SHP77 treated with DMSO at 0.1 percent for 48 hours (cell line): ENCODE data around the gene ANXA6.
A peak's percentile ranks its signal among the peaks of the same experiment; 100 is the strongest.

ENCODE experiments used
- DNase-seq: peaks from one replicate; lab custom pipeline; 2025; lab: John Stamatoyannopoulos, UW

ANXA6 gene

DNA sequence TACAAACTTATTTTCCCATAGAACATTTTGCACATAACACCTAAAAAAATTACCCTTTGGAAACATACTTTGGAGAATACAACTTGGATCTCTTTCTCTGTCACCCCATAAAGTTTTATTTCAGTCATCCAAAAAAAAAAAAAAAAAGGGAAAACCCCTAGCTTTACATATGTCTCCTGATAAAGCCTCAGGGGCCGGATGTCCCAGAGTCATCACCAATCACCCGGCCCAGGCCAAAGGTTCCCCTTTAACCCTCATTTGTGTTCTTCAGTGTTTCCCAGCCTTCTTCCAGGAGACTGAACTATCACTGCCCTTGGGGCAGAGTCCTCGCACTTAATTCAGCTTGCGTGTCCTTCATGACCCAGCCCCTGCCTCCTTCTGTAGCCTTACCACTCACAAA is 28.8 kb downstream of the ANXA6 start:
- DNase-seq, result no peak

DNA sequence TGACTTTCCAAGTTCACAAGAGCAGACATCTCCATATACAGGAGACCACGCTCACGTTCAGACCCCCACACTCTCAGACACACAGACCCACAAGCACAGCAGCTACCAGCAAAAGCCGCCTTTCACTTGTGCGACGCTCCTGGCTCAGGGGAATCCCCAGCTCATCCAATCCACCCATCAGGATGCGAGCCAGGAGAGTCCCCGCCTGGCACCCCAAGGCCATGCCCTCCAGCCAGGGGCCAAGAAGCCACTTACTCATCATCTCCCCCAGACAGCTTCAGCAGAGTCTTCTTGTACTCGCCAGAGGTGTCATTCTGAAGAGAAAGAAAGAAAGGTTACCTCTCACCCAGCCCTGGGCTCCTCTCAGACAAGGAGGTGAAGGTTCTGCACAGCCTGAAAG is 29.7 kb downstream of the ANXA6 start:
- no peak for DNase-seq

DNA sequence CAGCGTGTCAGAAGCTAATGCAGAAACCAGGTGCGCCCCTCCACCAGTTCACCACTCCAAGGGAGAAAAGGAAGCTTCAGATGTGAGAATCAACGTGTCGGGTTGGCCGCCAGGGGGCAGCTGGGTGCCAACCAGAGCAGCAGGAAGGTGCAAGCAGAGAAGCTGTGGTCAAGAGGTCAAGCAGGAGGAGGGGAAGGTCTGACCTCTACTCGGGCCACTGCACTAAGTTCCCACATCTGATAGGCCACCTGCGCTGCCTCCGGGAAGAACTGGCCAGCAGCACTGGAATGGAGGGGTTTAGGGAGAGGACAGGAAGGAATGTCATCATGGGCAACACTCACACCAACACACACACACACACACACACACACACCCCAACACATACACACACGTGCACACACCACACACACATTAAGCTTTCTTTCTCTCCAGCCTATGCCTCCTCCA is 31.4 kb downstream of the ANXA6 start:
- no peak for DNase-seq

DNA sequence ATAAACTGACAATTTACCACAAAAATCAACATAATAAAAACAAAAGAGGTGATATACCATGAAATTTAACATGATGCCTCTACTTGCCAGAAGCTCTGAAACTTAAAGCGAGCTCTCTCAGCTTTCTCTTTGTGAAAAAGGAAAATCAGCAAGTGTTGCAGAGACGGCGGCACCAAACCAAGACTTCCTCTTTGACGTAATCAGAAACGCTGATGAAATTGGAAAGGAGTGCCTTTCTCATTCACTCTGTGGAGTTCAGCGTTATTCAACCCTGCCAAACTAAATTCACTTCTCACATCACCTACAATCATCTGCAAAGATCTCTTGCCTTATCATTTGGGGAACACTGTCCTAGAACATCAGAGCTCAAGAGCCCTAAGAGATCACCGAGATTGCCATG is 32.2 kb downstream of the ANXA6 start:
- DNase-seq, result no peak

DNA sequence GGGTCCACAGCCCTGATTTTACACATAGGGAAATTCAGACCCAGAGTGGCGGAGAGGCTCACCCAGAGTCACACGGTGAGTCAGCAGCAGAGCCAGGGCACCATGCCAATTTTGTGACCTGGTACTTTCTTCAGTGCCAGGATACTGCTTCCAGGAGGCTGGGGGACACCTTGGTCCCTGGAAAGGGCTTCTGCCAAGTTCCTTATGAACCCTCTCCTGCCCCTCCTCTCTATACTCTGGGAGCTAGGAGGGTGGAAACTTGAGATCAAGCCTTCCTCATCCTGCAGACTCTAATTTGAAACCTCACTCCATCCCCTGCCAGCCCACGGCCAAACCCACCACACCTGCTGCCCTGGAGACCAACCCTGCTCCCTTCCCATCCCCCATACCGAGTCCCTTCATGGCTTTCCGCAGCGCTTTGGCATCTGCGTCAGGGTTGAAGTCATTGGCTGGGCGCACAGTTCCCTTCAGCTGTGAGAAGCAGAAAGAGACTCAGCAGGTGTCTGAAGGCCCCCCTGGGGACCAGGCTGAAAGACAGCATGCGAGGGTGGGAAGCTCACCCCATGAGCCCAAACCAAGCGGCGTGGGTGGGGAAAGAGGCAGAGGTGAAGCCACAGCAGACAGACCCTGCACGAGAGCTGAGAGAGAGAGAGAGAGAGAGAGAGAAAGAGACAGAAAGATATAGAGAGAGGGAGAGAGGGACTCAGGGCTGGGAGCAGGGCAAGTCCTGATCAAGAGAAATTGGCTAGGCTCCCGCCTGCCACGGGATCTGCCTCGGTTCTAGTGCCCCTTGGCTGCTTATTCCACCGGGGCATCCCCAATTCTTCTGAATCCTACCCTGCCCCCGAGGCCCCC is 33.5 kb downstream of the ANXA6 start:
- no peak for DNase-seq

DNA sequence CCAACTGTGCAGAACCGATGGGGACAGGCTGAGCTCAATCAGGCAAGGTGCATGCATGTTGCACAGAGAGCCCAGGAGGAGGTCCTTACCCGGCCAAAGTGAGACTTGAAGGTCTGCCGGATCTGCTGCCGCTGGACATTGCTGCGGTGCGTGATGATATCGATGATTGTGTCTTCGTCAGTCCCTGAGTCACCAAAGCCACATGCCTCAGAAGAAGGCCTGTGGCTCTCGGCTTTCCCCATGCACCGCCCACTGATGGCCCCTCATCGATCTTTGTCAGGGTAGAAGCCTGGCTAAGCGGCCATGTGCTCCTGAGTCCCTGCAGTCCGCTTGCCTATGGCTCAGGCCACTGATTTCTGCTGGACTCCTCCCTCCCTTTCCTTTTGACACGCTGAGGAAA is 34.8 kb downstream of the ANXA6 start:
- DNase-seq, result no peak

DNA sequence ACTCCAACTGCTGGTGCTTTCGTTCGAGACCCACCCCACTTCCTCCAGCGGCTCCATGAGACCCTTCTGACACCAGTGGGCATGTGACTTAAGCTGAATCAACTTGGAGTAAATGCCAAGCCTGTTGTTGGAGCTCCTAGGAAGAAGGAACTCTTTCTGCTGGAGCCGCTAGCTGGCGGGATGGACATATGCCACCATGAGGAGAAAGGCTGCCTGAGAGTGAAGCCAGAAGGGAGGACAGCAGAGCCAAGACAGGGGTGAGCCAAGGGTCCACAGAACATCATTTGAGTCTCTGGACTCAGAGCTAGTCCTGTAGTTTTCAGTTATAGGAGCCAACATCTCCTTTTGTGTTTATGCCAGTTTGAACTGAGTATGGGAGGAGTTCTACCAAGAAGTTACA is 35.9 kb downstream of the ANXA6 start:
- DNase-seq, result no peak

DNA sequence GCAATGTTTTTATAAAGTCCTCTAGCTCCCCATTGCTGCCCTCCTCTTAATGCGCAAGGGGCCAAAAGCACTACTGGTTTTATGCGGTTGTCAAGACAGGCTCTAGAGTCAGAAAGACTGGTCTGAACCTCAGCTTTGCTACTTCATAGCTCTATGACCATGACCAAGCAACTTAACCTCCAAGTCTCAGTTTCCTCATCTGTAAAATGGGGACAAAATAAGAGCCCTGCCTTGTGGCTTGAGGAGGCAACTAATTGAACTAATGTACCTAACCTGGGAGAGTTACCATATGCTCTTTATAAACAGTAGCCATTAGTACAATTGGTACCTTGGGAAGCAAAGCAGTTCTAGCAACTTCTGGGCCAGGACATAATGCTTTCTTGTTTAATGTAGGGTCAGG is 36.5 kb downstream of the ANXA6 start:
- no peak for DNase-seq

DNA sequence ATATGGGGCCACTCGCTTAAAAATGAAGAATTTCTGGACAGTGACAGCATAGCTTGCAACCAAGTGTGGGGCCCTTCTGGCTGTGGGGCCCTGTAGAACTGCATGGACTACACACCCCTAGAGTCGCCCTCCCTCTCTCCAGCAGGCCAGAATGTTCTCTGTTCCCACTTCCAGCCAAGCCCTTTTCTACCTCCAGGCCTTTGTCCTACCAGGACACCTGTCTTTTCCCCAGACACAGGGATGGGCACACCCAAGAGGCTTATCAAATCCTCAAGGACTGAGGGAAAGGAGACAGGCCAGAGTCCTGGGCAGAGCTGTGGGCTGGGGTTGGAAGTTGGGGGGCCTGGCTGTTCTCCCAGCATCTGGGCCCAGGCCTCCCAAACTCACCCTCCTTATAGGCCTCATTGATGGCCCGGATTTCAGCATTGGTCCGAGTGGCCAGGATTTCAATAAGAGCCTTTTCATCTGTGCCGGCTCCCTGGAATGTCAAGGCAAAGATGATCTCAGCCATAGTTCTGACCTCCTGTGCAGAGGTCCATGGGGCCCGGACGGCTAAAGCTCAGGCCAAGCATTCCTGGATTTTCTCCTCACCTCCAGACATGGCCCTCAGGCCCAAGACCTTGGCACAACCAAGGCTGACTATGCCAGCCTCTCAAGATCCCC is 38.5 kb downstream of the ANXA6 start:
- no peak for DNase-seq

DNA sequence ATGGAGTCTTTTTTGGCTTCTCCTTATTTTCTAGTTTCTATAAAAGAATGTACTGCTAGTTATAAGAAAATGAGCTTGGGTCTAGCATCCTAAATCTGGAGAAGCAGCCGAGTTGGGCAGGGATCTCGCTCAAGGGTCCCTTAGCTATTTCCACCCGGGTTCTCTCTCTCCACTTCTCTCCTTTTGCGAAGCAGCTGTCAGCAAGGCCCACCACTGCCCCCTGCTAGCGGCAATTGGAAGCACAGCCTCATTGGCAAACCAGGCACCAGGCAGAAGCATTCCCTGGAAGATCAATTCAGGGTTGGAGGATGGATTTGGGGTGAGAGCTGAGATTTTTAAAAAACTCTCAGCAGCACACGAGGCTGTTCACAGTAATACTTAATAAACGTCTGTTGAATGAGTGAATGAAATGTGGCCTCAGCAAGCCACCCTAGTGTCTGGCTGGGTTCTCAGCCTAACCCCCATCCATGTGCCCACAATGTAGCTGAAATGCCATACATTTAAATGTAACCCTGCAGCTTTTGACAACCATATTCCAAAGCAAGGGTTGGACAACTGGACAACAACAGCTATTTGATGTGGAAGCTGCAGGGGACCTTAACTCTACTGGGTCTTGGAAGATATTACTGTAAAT is 42.2 kb downstream of the ANXA6 start:
- peak; percentile 11 for DNase-seq

DNA sequence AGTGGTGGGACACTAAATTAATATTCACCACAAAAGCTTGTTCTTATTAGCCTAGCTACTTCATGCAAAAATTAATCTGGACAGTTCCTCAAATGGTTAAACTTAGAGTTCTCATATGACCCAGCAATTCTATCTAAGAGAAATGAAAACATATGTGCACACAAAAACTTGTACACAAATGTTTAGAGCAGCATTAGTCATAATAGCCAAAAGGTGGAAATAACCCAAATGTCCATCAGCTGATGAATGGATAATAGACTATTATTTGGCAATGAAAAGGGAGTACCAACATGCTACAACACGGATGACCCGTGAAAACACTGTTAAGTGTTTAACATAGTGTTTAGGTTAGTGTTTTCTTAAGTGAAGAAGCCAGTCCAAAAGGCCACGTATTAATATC is 43.9 kb downstream of the ANXA6 start:
- DNase-seq, result no peak

DNA sequence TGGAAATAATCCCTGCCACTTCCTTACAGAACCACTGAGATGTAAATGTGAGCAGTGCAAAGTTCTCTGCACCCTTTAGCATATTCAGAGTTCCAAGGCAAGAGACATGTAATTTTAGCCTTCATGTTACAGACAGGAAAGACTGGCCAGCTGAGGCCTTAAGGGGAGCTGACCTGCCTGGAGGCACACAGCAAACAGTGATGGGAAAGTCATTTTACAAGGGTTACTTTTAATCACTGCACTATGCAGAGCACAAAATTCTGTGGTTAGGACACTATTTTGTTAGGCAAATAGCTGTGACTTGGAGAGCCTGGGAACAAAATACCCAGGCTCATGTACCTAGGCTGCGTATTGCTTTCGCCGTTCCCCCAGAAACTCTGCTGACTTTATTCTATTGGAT is 46.6 kb downstream of the ANXA6 start:
- no peak for DNase-seq

DNA sequence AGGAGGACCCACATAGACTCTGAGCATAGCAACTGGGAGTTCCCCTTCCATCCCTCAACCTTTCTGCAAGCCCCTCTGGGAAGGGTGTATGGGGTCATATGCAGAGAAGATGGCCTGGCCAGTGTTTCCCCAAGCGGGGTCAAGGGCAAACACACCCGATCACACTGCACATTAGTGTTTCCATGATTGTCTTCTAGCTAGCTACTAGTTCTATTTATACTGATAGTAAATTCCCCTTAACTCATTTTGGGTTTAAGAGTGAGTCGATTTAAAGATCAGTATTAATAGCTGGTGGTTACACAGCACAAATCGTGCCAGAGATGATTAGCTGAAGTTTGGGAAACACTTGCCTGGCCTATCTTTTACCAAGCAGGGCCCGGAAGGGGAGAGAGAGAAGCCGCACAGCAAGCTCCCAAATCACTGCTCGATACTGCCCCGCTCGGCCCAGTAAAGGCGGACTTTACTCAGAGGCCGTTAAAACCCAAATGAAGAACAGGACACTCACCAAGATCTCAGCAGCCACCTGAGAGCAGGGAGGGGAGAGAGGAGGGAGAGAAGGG is 47.4 kb downstream of the ANXA6 start:
- DNase-seq, result no peak

DNA sequence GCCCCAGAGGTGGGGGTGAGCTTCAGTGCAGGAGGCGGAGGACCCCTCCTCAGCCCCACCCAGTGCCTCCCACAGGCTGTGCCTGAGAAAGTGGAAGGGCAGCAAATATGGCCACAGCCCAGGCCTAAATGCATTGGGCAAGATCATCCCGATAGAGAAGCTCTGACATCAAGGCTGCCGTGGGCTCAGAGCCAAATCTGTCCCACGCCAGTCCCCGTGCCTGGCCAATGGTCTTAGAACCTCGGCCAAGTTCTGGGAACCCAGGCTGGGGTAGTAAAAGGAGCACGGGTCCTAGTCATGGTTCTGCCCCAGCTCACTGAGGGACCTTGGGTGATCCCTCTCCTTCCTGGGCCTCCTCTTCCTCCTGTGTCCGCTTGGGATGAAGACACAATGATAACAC is 49.0 kb downstream of the ANXA6 start:
- DNase-seq, result no peak

DNA sequence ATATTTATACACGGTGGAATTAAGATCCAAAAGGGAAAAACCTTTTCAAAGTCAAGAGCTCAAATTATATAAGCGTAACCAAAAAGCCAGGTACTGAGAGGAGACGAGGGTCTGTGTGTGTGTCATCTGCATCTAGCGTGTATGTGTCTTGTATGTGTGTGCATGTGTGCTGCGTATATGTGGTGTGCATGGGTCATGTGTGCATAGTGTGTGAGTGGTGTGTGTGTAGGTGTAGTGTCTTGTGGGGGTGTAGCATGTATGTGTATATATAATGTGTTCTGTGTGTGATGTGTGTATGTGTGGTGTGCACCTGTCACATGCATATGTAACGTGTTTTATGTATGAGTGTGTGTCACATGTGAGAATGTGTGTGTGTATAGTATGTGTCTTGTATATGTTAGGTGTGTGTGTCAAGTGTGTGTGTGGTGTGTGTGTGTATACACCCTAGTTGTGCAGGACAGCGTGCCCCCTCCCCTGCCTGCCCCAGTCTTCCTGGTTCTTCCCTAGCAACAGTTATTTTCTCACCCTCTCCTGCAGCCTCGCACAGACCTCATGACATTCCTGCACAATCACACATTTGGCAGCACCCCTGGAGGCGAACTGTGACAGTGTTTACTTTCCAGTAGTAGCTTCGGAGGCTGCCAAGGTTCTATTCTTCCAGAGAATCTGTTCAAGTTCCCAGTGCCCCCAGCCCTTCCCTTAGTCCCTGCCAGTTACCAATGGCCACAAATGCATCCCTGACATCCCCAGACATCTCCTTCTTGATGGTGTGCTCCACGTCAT is 49.6 kb downstream of the ANXA6 start:
- no peak for DNase-seq

DNA sequence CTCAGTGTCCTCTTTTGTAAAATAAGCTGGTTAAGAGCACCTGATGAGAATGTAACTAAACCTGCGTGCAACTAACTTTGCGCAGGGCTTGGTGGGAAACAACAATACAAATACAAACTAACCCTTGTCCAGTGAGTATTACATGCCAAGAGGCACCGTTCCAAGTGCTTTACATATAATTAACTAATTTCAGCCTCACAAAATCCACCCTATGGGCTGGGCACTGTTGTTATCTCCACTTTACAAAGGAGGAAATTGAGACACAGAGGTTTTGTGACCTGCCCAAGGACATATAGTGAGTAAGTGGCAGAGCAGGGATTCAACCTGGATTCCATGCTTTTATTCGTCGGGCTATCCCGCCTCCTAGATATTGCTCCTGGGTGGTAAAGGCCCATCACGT is 50.5 kb downstream of the ANXA6 start:
- no peak for DNase-seq

DNA sequence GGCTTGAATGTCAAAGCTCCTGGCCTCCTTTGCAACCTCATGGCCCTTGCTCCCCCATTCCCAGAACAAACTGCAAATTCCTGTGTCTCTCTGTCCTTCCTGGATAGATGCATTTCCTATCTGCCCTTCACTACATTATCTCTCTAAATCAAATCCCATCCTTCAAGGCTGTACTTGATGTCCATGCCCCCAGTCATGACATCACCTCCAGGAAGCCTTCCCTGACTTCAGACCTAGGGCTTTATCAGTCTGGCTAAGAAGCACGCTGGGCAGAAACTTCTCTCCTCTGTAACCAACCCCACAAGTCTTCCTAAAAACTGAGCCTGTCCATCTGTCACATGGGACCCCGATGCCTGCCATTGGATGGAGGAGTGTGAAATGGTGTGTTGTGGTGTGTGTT is 51.1 kb downstream of the ANXA6 start:
- DNase-seq, result no peak

DNA sequence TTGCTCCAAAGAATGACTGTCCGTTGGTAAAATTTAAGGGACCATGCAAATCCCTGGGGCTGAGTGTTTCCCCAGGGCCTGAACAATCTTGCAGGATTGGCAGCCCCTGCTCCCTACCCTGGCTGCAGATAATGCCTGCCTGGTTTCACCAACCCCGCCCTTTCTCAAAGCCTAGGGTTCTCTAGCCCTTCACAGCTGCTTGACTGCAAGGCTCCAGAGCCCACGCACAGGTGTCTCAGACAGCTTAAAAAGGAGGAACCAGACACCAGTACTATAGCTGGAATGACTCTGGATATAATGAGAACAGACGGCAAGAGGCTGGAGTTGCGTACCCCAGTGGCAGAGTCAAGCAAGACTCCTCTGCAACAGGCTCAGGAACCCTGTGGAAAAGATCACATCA is 51.5 kb downstream of the ANXA6 start:
- DNase-seq, result no peak

DNA sequence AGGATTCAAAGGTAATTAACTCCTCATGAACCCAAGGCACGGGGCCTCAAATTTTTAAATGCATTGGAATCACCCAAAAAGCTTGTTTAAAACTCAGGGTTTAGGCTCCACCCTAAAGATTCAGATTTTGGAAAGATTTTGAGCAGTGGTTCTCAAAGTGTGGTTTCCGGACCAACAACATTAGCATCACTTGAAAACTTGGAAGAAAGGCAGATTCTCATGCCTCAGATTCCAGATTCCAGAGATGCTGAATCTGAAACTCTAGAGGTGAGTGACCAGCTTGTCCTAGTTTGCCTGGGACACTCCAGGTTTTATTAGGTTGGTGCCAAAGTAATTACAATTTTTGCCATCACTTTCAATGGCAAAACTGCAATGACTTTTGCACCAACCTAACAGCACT is 52.0 kb downstream of the ANXA6 start:
- no peak for DNase-seq

DNA sequence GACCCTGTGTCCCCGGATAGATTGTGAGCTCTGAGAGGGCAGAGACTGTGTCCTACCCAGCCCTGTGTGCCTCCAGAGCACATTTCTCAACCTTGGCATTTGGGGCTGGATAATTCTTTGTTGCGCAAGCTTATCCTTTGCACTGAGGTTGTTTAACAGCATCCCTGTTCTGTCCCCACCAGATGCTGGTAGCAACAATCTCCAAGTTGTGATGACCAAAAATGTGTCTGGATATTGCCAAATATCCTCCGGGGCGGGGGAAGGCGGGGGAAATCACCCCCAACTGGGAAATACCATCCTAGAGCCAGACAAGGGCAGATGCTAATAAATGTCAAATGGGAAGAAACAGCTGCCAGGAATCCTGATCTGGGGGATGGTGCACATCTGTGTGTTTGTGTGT is 52.8 kb downstream of the ANXA6 start:
- no peak for DNase-seq

DNA sequence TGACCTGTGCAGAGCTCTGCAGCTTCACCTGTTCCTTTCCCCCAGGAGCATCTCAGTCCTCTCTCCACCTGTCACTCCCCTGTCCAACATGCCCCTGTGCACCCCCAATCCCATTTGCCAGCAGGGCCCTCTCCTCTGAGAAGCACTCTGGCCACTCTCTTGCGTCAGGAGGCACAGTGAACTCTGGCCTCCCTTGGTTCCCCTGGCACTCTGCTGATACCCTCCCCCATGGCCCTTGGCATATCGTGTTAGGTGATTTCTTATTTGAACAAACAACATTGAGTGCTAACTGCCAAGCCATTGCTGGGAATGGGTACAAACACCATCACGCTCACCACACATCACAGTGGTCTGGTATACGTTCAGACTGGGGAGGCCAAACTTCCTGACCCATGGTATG is 55.8 kb downstream of the ANXA6 start:
- no peak for DNase-seq

DNA sequence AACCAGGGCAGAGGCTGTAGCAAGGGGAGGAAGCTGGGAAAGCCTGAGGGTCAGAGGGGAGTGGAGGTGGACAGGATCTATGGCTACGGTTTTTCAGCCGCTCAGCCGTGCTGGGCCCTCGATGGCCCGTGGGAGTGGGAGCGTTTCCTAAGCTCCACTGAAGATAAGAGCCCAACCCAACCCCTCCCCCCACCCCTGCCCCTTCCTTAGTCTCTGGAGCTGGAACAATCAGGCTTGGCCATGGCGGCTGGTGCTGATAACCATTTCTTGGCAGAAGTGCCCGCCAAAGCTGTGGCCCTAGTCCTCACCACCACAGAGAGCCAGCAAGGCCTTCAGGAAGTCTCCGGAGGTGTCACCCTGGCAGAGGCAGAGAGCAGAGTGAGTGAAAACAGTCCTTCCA is 56.4 kb downstream of the ANXA6 start:
- no peak for DNase-seq
